ENCODE measurements around the gene PUSL1.

The PUSL1 gene

GRCh38 chr1:1296070-1297061 is 12.0 kb upstream of the PUSL1 start:
- no peak for DNase-seq

- DNase-seq, result no peak
Measured at GRCh38 chr1:1297802-1298424, 10.5 kb upstream of the PUSL1 start.

- DNase-seq, result no peak
Measured at GRCh38 chr1:1298861-1299685, 9.3 kb upstream of the PUSL1 start.

GRCh38 chr1:1299686-1300351 is 8.6 kb upstream of the PUSL1 start:
- peak; percentile 29 for DNase-seq

- DNase-seq, result no peak
Measured at GRCh38 chr1:1300352-1300739, 8.1 kb upstream of the PUSL1 start.

GRCh38 chr1:1302006-1302430 is 6.4 kb upstream of the PUSL1 start:
- no peak for DNase-seq

- DNase-seq, result no peak
Measured at GRCh38 chr1:1302951-1303509, 5.4 kb upstream of the PUSL1 start.

- DNase-seq, result no peak
Measured at GRCh38 chr1:1303736-1304135, 4.7 kb upstream of the PUSL1 start.

GRCh38 chr1:1304331-1305299 is 3.8 kb upstream of the PUSL1 start:
- DNase-seq, result peak; percentile 82

- peak; percentile 34 for DNase-seq
Measured at GRCh38 chr1:1305300-1306069, 2.9 kb upstream of the PUSL1 start.

GRCh38 chr1:1306070-1306660 is 2.2 kb upstream of the PUSL1 start:
- no peak for DNase-seq

- DNase-seq, result no peak
Measured at GRCh38 chr1:1306661-1307260, 1.6 kb upstream of the PUSL1 start.

GRCh38 chr1:1307261-1307922 is 1.0 kb upstream of the PUSL1 start:
- DNase-seq, result no peak

GRCh38 chr1:1308756-1309250 is 406 bp downstream of the PUSL1 start:
- no peak for DNase-seq

- no peak for DNase-seq
Measured at GRCh38 chr1:1309251-1310108, 1.1 kb downstream of the PUSL1 start.

GRCh38 chr1:1310109-1310385 is 1.6 kb downstream of the PUSL1 start:
- no peak for DNase-seq

- DNase-seq, result no peak
Measured at GRCh38 chr1:1310476-1311053, 2.2 kb downstream of the PUSL1 start.
